HFF-Myc (cell line): Measurements from ENCODE around the gene USP24.

Source experiments
- DNase-seq: peaks from one replicate; pipeline ENCODE4 v3.0.0-alpha.2; 2011; ENCODE audit warnings: low read depth; ENCODE audit errors: extremely low read depth
- H3K4me3 ChIP-seq: replicated peaks from 2 replicates; pipeline ENCODE4 v1.5.1; 2011; ENCODE audit warnings: low read depth, mild to moderate bottlenecking, control low read depth, low read length
- TF ChIP-seq, protein P1 (sequence below): IDR thresholded peaks from 2 replicates; pipeline ENCODE4 v1.5.1; 2012; ENCODE audit warnings: mild to moderate bottlenecking, low read depth, low read length, control low read depth; ENCODE audit errors: missing control alignments

The USP24 gene

DNA sequence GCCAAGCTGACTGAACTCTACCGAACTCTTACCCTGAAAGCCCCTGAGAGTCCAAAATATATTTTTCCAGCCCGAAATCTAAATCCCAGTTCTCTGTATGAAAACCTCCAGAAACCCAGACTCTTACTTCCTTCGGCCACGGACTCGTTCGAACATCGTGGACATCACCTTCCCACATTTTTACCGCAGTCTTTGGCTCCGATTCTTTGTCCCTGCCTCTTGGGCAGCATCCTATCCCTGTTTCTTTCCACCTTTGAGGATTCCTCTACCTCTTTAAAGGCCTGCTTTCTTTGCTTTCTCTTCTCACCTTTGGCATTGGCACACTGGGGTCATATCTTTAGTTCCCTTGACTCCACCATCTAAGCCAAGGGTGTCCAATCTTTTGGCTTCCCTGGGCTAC is 932 bp upstream of the USP24 start:
- peak overlapping the region; percentile 82 for H3K4me3 ChIP-seq
- DNase-seq = no peak
- TF ChIP-seq, protein P1, sequence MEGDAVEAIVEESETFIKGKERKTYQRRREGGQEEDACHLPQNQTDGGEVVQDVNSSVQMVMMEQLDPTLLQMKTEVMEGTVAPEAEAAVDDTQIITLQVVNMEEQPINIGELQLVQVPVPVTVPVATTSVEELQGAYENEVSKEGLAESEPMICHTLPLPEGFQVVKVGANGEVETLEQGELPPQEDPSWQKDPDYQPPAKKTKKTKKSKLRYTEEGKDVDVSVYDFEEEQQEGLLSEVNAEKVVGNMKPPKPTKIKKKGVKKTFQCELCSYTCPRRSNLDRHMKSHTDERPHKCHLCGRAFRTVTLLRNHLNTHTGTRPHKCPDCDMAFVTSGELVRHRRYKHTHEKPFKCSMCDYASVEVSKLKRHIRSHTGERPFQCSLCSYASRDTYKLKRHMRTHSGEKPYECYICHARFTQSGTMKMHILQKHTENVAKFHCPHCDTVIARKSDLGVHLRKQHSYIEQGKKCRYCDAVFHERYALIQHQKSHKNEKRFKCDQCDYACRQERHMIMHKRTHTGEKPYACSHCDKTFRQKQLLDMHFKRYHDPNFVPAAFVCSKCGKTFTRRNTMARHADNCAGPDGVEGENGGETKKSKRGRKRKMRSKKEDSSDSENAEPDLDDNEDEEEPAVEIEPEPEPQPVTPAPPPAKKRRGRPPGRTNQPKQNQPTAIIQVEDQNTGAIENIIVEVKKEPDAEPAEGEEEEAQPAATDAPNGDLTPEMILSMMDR = no peak

DNA sequence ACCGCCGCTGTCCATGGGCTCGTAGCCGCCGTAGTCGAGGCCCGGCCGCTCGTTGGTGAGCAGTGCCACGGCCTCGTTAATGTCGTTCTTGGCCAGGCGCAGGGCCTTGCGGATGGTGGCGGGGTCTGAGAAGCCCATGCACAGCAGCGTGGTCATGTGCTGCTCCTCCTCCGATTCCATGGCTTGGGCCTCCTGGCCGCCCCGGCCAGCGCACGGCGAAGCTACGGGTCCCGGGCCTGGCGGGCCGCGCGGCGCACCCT is 300 bp downstream of the USP24 start:
- peak overlapping the region; percentile 82 for H3K4me3 ChIP-seq
- no peak for DNase-seq
- TF ChIP-seq, protein P1 = no peak

DNA sequence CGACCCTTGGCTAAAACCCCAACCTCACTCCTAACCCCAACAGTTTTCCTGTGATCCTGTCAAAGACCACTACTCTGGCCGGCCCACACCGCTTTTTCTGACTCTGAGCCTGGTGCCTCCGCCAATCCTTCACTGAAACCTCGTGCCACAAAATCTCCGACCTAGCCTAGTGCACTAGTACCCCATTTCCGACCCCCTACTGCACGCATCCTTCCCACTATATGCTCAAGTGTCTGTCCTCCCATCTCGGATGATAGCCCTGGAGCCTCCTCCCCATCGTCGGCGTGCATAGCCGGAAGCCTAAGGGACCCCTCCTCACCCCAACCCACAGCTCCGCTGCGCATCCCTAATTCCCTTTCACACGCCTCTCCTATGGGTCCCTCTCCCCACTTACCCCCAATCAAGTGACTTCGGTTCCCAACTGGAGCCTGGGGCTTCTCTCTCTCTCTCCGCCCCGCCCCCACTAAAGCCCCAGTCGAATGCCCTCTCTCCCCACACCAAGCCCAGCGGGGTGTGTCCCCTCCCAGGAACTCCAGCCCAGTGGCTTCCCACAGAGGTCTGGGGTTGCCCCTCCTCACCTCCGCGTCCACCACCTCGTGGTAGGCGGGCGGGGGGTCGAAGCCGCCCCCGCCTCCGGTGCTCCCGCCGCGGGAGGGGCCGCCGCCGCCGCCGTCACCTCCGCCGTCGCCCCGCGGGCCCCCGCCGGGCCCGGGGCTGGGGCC is 791 bp downstream of the USP24 start:
- DNase-seq = no peak
- H3K4me3 ChIP-seq = peak overlapping the region; percentile 82
- TF ChIP-seq, protein P1 = no peak

DNA sequence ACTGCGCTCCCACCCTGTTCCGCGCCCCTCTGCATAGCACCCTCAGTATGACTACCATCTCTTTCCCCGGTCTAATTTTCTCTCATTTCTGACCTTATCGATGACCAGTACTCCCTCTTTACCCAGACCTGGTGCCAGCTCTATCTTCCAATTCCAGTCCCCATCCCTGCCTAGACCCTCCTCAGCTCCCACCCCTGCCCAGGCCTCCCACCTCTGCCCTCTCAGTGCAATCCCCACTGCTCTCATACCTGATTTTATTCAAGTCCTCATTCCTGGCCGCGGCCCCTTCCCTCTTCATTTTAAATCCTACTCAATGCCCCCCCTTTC is 1.3 kb downstream of the USP24 start:
- TF ChIP-seq, protein P1 = no peak

DNA sequence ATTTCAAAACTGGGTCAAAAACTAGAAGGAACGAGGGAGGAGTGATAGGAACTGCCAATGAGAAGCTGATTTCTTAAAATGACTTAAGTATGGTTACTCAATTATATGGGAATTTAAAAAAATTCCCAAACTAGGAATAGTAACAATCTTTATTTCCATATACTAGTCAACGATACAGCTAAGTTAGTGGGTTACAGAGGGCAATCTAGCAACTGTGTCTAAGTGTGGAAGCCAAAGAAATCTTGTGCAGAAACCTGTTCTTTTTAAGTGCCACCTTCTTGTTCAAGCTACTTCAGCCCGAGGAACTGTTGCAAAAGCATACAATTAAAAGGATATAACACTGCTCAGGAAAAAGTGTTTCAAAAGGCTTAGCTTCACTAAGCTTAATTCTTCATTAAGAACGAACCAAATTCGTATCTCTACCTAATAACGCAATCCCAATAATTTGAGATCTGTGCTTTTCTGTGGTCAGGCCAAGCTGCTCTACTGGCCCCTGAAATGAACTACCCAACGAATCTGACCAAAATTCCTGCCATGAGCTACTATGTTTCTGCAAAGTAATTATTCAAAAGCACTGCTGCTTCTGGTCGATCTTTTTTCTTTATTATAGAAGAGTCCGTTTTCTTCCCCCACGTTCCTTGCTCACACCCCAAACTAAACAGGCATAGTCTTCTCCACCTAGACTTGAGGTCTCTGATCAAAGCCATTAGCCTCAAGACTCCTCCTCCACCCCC is 1.8 kb downstream of the USP24 start:
- TF ChIP-seq, protein P1 = no peak
- no peak for DNase-seq
- peak overlapping the region; percentile 82 for H3K4me3 ChIP-seq

More for the DNA sequence above, 1.3 kb downstream of the USP24 start:
- DNase-seq = no peak
- peak overlapping the region; percentile 82 for H3K4me3 ChIP-seq

DNA sequence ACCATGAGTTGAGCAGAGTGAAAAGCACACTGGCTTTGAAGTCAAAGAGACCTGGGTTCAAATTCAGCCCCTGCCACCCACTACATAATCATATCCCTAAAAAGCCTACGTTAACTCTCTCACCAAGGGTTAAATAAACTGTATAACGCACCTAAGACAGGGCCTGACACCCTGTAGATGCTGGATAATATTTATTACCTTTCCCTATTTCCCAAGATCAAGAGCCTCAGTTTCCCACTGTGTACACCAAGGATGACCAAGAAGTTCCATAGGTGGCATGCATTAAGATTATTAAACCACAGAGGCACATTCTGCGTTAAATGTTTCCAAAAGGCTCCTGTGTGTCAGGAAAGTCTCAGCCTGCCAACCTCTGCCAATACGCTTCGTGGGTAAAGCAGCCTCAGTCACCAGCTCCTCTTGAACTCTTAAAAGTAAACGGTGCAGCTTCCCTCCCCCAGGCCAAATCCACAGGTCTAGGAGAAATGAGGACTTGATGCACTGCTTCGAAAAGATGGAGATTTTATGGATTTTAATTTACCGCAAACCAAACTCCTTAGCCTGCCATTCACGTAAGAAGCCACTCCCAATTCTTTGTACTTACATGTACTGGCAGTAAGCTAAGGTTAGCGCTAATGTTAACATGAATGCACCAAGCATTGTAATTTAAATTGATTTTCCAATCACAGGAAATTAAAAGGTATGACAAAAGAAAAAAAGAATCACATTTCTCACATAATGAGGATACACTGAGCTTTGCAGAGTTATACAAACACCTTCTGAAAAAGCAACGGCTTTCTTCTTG is 2.6 kb downstream of the USP24 start:
- peak overlapping the region; percentile 82 for H3K4me3 ChIP-seq
- TF ChIP-seq, protein P1 = no peak
- no peak for DNase-seq
